ENCODE data around the gene MLXIP.

MLXIP gene

DNA sequence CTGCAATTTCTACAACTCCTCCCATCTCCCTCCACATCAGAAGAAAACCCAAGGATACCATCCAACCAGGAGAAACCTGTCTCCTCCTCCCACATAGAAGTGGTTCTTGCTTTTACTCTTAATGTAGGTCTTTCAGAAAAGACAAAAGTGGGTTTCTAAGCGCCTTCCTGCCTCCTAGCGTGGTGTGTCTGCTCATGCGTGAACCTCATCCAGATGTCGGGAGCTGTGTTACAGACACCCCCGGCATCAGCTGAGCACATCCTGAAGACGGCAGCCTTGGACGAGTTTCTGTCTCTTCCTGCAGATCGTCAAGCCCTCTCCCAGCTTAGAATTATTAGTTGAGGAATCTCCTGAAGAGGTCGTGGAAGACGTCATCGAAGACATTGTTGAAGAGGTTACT, 113.9 kb downstream of the MLXIP start:
- no peak for DNase-seq

DNA sequence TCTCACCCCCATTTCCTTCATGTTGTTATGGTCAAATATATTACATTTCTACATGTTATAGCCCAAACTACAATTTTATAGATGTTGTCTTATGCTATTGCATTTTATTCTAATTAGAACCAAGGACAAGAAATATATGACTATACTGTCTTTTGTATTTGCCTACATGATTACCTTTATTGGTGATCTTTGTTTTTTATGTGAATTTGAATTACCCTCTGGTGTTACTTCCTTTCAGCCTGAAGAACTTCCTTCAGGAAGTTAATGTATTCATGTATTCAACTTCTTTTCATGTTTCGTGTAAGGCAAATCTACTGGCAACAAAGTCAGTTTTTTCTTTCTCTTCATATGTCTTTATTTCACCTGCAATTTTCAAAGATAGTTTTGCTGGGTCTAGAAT, 116.2 kb downstream of the MLXIP start:
- DNase-seq: no peak

DNA sequence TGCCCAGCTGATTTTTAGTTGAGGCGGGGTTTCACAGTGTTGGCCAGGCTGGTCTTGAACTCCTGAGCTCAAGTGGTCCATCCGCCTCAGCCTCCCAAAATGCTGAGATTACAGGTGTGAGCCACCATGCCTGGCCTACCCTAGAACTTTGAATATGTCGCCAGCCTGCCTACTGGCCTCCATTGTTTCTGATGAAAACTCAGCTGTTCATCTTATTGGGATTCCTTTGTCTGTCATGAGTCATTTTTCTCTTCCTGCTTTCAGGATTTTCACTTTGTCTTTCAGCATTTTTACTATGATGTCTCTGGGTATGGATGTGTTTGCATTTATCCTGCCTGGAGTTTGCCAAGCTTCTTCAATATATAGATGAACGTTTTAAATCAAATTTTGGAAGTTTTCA, 116.8 kb downstream of the MLXIP start:
- DNase-seq: no peak
